MM.1S (cell line): ENCODE results near the gene TSSK6.

ENCODE experiments used
- DNase-seq: peaks from one replicate; pipeline ENCODE4 v3.0.0-alpha.2; 2015
- H2AFZ ChIP-seq: fragments of 300-600 bp; sonication (generic); 2 replicates; pipeline ENCODE4 v1.6.0; 2016; ENCODE audit warnings: antibody characterized with exemption, low read length
- H3F3A ChIP-seq: fragments of 300-600 bp; sonication (generic); 2 replicates; pipeline ENCODE4 v1.6.1; 2016; ENCODE audit warnings: mild to moderate bottlenecking, antibody characterized with exemption, low read length, moderate library complexity, mixed read lengths; ENCODE audit not compliant: insufficient read depth
- H3K27ac ChIP-seq: fragments of 300-600 bp; sonication (generic); 2 replicates; pipeline ENCODE4 v1.5.1; 2016; ENCODE audit warnings: mild to moderate bottlenecking, low read length
- H3K27me3 ChIP-seq: fragments of 300-600 bp; sonication (generic); replicated peaks from 2 replicates; pipeline ENCODE4 v1.6.0; 2016; ENCODE audit warnings: low read length; ENCODE audit not compliant: insufficient read depth
- H3K36me3 ChIP-seq: fragments of 300-600 bp; sonication (generic); replicated peaks from 2 replicates; pipeline ENCODE4 v1.6.1; 2016; ENCODE audit warnings: mild to moderate bottlenecking, low read length, mixed read lengths; ENCODE audit not compliant: insufficient read depth
- H3K4me1 ChIP-seq: fragments of 300-600 bp; sonication (generic); 2 replicates; pipeline ENCODE4 v1.6.1; 2016; ENCODE audit warnings: low read length, mixed read lengths
- H3K4me2 ChIP-seq: fragments of 300-600 bp; sonication (generic); 2 replicates; pipeline ENCODE4 v1.6.0; 2016; ENCODE audit warnings: low read depth, low read length
- H3K4me3 ChIP-seq: fragments of 300-600 bp; sonication (generic); 2 replicates; pipeline ENCODE4 v1.5.1; 2016; ENCODE audit warnings: low read length, mixed read lengths
- H3K79me2 ChIP-seq: fragments of 300-600 bp; sonication (generic); 2 replicates; pipeline ENCODE4 v1.6.1; 2016; ENCODE audit warnings: mixed run types, low read length, mixed read lengths
- H3K9ac ChIP-seq: fragments of 300-600 bp; sonication (generic); 2 replicates; pipeline ENCODE4 v1.6.1; 2016; ENCODE audit warnings: low read length, mixed read lengths
- H3K9me2 ChIP-seq: fragments of 300-600 bp; sonication (generic); replicated peaks from 2 replicates; pipeline ENCODE4 v1.6.1; 2016; ENCODE audit warnings: mild to moderate bottlenecking, low read length, mixed read lengths; ENCODE audit not compliant: insufficient read depth
- H3K9me3 ChIP-seq: fragments of 300-600 bp; sonication (generic); replicated peaks from 2 replicates; pipeline ENCODE4 v1.6.1; 2016; ENCODE audit warnings: mild to moderate bottlenecking, low read length, mixed read lengths; ENCODE audit not compliant: insufficient read depth
- H4K20me1 ChIP-seq: fragments of 300-600 bp; sonication (generic); 2 replicates; pipeline ENCODE4 v1.6.1; 2016; ENCODE audit warnings: mild to moderate bottlenecking, low read length, moderate library complexity, mixed read lengths; ENCODE audit not compliant: insufficient read depth
- CTCF ChIP-seq: fragments of 300-600 bp; sonication (generic); IDR thresholded peaks from 2 replicates; pipeline ENCODE4 v1.5.1; 2016; ENCODE audit warnings: antibody characterized with exemption, low read length, mixed read lengths
- EZH2 ChIP-seq: fragments of 300-600 bp; sonication (generic); optimal IDR thresholded peaks from 2 replicates; pipeline ENCODE3; 2017; ENCODE audit warnings: low read depth, mild to moderate bottlenecking, antibody characterized with exemption, low read length, mixed read lengths
- EZH2phosphoT487 ChIP-seq: fragments of 300-600 bp; sonication (generic); IDR thresholded peaks from 2 replicates; pipeline ENCODE4 v1.6.1; 2018; ENCODE audit warnings: antibody characterized with exemption, low read length

TSSK6 gene

DNA sequence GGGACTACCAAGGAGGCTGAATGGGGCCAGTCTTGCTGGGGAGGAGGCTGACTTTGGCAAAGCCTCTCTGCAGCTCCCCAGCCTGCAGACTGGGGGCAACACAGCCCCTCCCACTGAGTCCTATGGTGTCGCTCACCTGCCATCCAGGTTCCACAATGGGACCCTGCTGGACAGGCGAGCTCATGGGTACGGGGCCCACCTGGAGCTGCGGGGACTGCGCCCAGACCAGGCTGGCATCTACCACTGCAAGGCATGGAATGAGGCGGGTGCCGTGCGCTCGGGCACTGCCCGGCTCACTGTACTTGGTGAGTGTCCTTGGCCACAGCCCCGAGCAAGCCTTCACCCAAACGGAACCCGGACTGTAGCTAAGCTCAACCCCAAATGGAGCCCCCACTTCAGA is 27.8 kb upstream of the TSSK6 start:
- no peaks in the 10 kb centered on the region for H3K9me2 ChIP-seq
- no peaks in the 10 kb centered on the region for H3K4me1 ChIP-seq
- H3K36me3 ChIP-seq, result no peaks in the 10 kb centered on the region
- no peak for DNase-seq
- H3K79me2 ChIP-seq, result no peaks in the 10 kb centered on the region
- no peaks in the 10 kb centered on the region for H3K9me3 ChIP-seq
- TF ChIP-seq EZH2phosphoT487 (no peak), CTCF (no peak), EZH2 (no peak)
- H3K4me3 ChIP-seq, result no peak overlapping the region
- no peak overlapping the region for H3K4me2 ChIP-seq
- no peak overlapping the region for H3K27ac ChIP-seq
- H4K20me1 ChIP-seq, result no peaks in the 10 kb centered on the region
- H2AFZ ChIP-seq, result no peak overlapping the region
- H3F3A ChIP-seq, result no peaks in the 10 kb centered on the region
- no peaks in the 10 kb centered on the region; the same call in 1 of the 2 replicates for H3K27me3 ChIP-seq
- H3K9ac ChIP-seq, result no peak overlapping the region

DNA sequence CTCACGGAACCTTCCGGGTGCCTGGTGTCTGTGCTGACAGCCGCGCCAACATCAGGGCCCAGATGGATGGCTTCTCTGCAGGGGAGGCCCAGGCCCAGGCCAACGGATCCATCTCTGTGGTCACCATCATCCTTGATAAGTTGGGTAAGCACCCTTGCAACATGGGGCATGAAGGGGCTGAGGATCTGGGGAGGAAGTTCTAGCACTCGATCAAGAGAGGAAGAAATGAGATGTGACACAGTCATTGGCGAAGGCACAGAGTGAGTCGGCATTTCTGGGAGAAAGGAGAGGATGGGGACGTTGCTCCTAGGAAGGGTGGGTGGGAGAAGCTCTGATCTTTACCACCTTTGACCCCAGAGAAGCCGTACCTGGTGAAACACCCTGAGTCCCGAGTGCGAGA is 27.2 kb upstream of the TSSK6 start:
- H3K36me3 ChIP-seq, result no peaks in the 10 kb centered on the region
- H4K20me1 ChIP-seq, result no peaks in the 10 kb centered on the region
- no peaks in the 10 kb centered on the region for H3K79me2 ChIP-seq
- no peaks in the 10 kb centered on the region for H3K9me2 ChIP-seq
- no peak overlapping the region for H3K9ac ChIP-seq
- H2AFZ ChIP-seq, result no peak overlapping the region
- no peak overlapping the region for H3K4me2 ChIP-seq
- no peak overlapping the region for H3K27ac ChIP-seq
- TF ChIP-seq EZH2phosphoT487, result no peak
- TF ChIP-seq CTCF, result no peak
- no peak for TF ChIP-seq EZH2
- H3F3A ChIP-seq, result no peaks in the 10 kb centered on the region
- no peaks in the 10 kb centered on the region for H3K9me3 ChIP-seq
- DNase-seq, result no peak
- H3K4me3 ChIP-seq, result no peak overlapping the region
- no peaks in the 10 kb centered on the region; the same call in 1 of the 2 replicates for H3K27me3 ChIP-seq
- no peaks in the 10 kb centered on the region for H3K4me1 ChIP-seq

GRCh38 chr19:19541616-19542015 is 26.3 kb upstream of the TSSK6 start:
- Histone ChIP-seq H3K9ac (no peak overlapping the region), H3K9me3 (no peaks in the 10 kb centered on the region), H3F3A (no peaks in the 10 kb centered on the region), H3K9me2 (no peaks in the 10 kb centered on the region), H3K27me3 (no peaks in the 10 kb centered on the region; the same call in 1 of the 2 replicates), H3K79me2 (no peaks in the 10 kb centered on the region), H3K36me3 (no peaks in the 10 kb centered on the region), H3K4me3 (no peak overlapping the region), H4K20me1 (no peaks in the 10 kb centered on the region), H3K27ac (no peak overlapping the region), H2AFZ (no peak overlapping the region), H3K4me2 (no peak overlapping the region), H3K4me1 (no peaks in the 10 kb centered on the region)
- DNase-seq, result no peak
- TF ChIP-seq CTCF (no peak), EZH2 (no peak), EZH2phosphoT487 (no peak)
